IMR-90 (cell line): ENCODE results near the gene ZNF503. TPM values are rescaled to one million over a fixed set of nuclear protein-coding genes. Genes with fewer than 3 reads are reported as not detected.

Experiments
- ATAC-seq: fragments of 200-7000 bp; cut with Tn5 transposase; 2 replicates; pipeline ENCODE4 v1.9.1; 2020; ENCODE audit warnings: low read depth, mild to moderate bottlenecking, moderate library complexity
- BruUV-seq: library from RNA; stranded (reverse); fragments of 400-500 nt; replicated peaks from 2 replicates; lab custom pipeline; 2021; lab: Mats Ljungman, UMichigan
- CTCF ChIA-PET: fragments of 300-600 bp; formaldehyde crosslinking; extraction: SDS; loops from one replicate; lab custom pipeline; 2021; ENCODE audit warnings: antibody characterized with exemption; lab: Yijun Ruan, JAX
- POLR2A ChIA-PET: fragments of 300-600 bp; sonication (Branson Sonifier 250); formaldehyde crosslinking; loops from one replicate; lab custom pipeline; 2022; ENCODE audit warnings: antibody characterized with exemption; ENCODE audit not compliant: unreplicated experiment; lab: Charles Lee
- DNase-seq: peaks from one replicate; pipeline ENCODE4 v3.0.0; 2013
- H2AFZ ChIP-seq: replicated peaks from 2 replicates; pipeline ENCODE3; 2013; ENCODE audit warnings: low read length, mild to moderate bottlenecking; ENCODE audit not compliant: poor library complexity
- H2AK5ac ChIP-seq: 2 replicates; pipeline ENCODE4 v1.6.1; 2013; ENCODE audit warnings: low read depth, low read length, inconsistent platforms
- H2AK9ac ChIP-seq: replicated peaks from 2 replicates; pipeline ENCODE3; 2013; ENCODE audit warnings: mild to moderate bottlenecking, low read depth, low read length, moderate library complexity; ENCODE audit not compliant: poor library complexity
- H2BK120ac ChIP-seq: 2 replicates; pipeline ENCODE4 v1.6.1; 2013; ENCODE audit warnings: low read depth, low read length, inconsistent platforms
- H2BK15ac ChIP-seq: 3 replicates; pipeline ENCODE4 v1.6.1; 2013; ENCODE audit warnings: low read depth, low read length, inconsistent platforms
- H2BK20ac ChIP-seq: 2 replicates; pipeline ENCODE4 v1.6.1; 2013; ENCODE audit warnings: low read depth, mild to moderate bottlenecking, inconsistent platforms, low read length, moderate library complexity
- H2BK5ac ChIP-seq: 2 replicates; pipeline ENCODE4 v1.6.1; 2013; ENCODE audit warnings: mild to moderate bottlenecking, low read depth, low read length, inconsistent platforms; ENCODE audit not compliant: poor library complexity, severe bottlenecking
- H3K14ac ChIP-seq: replicated peaks from 2 replicates; pipeline ENCODE4 v1.6.1; 2013; ENCODE audit warnings: low read depth, low read length, inconsistent platforms
- H3K18ac ChIP-seq: 2 replicates; pipeline ENCODE4 v1.6.1; 2013; ENCODE audit warnings: low read depth, low read length, control low read depth
- H3K23ac ChIP-seq: 2 replicates; pipeline ENCODE4 v1.6.1; 2013; ENCODE audit warnings: low read depth, low read length, inconsistent platforms
- H3K27ac ChIP-seq: 2 replicates; pipeline ENCODE4 v1.5.1; 2013; ENCODE audit warnings: mild to moderate bottlenecking, control low read depth, low read length; ENCODE audit not compliant: insufficient read depth
- H3K27me3 ChIP-seq: 2 replicates; pipeline ENCODE4 v1.6.1; 2013; ENCODE audit warnings: low read length; ENCODE audit not compliant: control insufficient read depth, insufficient read depth
- H3K36me3 ChIP-seq: 2 replicates; pipeline ENCODE4 v1.6.1; 2013; ENCODE audit warnings: low read length, mixed read lengths; ENCODE audit not compliant: control insufficient read depth, insufficient read depth
- H3K4ac ChIP-seq: 2 replicates; pipeline ENCODE4 v1.6.1; 2013; ENCODE audit warnings: low read depth, low read length, inconsistent platforms
- H3K4me1 ChIP-seq: 2 replicates; pipeline ENCODE4 v1.6.1; 2013; ENCODE audit warnings: low read length, mixed read lengths; ENCODE audit not compliant: control insufficient read depth, insufficient read depth
- H3K4me2 ChIP-seq: 2 replicates; pipeline ENCODE4 v1.6.1; 2013; ENCODE audit warnings: low read depth, mild to moderate bottlenecking, control low read depth, low read length, moderate library complexity
- H3K4me3 ChIP-seq: 2 replicates; pipeline ENCODE4 v1.5.1; 2013; ENCODE audit warnings: low read depth, mild to moderate bottlenecking, control low read depth, low read length, moderate library complexity; ENCODE audit not compliant: insufficient read depth
- H3K56ac ChIP-seq: 2 replicates; pipeline ENCODE4 v1.6.1; 2013; ENCODE audit warnings: low read length, inconsistent platforms; ENCODE audit not compliant: insufficient read depth; ENCODE audit errors: extremely low read depth
- H3K79me1 ChIP-seq, 2 experiments: 2 replicates each; pipeline ENCODE4 v1.6.1; 2013; ENCODE audit warnings: low read length in 2 of 2, inconsistent platforms in 1 of 2, low read depth in 1 of 2
- H3K9ac ChIP-seq: 2 replicates; pipeline ENCODE4 v1.6.1; 2013; ENCODE audit warnings: low read depth, low read length, control low read depth
- H3K9me1 ChIP-seq: 2 replicates; pipeline ENCODE4 v1.6.1; 2013; ENCODE audit warnings: low read length, inconsistent platforms; ENCODE audit not compliant: insufficient read depth
- H3K9me3 ChIP-seq: 2 replicates; pipeline ENCODE4 v1.6.1; 2013; ENCODE audit warnings: low read length; ENCODE audit not compliant: control insufficient read depth, insufficient read depth
- H4K20me1 ChIP-seq: 2 replicates; pipeline ENCODE4 v1.6.1; 2013; ENCODE audit warnings: low read length, inconsistent platforms; ENCODE audit not compliant: insufficient read depth
- H4K5ac ChIP-seq: 2 replicates; pipeline ENCODE4 v1.6.1; 2013; ENCODE audit warnings: mild to moderate bottlenecking, low read depth, low read length, control low read depth
- H4K8ac ChIP-seq, 2 experiments: 2 replicates each; pipeline ENCODE4 v1.6.1; 2013; ENCODE audit warnings: low read depth in 2 of 2, low read length in 2 of 2, control low read depth in 1 of 2, inconsistent platforms in 1 of 2
- H4K91ac ChIP-seq: 2 replicates; pipeline ENCODE4 v1.6.1; 2013; ENCODE audit warnings: low read depth, low read length, inconsistent platforms; ENCODE audit not compliant: insufficient read depth
- BHLHE40 ChIP-seq: fragments of 150-350 bp; IDR thresholded peaks from 2 replicates; pipeline ENCODE4 v1.6.1; 2016; ENCODE audit warnings: mild to moderate bottlenecking, low read depth, low read length
- CEBPB ChIP-seq: IDR thresholded peaks from 2 replicates; pipeline ENCODE4 v1.6.1; 2012; ENCODE audit warnings: low read depth, low read length, improper control_type of control experiment
- CHD1 ChIP-seq: IDR thresholded peaks from 2 replicates; pipeline ENCODE4 v1.6.1; 2012; ENCODE audit warnings: low read depth, low read length, improper control_type of control experiment
- FOS ChIP-seq: fragments of 150-350 bp; IDR thresholded peaks from 2 replicates; pipeline ENCODE4 v1.6.1; 2016; ENCODE audit warnings: low read depth, low read length
- MAFK ChIP-seq: IDR thresholded peaks from 2 replicates; pipeline ENCODE4 v1.6.1; 2012; ENCODE audit warnings: low read depth, low read length, improper control_type of control experiment
- MAZ ChIP-seq: IDR thresholded peaks from 2 replicates; pipeline ENCODE4 v1.6.1; 2012; ENCODE audit warnings: low read depth, mild to moderate bottlenecking, low read length, improper control_type of control experiment, moderate library complexity, borderline replicate concordance
- MXI1 ChIP-seq: IDR thresholded peaks from 2 replicates; pipeline ENCODE4 v1.6.1; 2012; ENCODE audit warnings: low read depth, mild to moderate bottlenecking, low read length, moderate library complexity, borderline replicate concordance
- NFE2L2 ChIP-seq: fragments of 150-350 bp; IDR thresholded peaks from 2 replicates; pipeline ENCODE4 v1.6.1; 2016; ENCODE audit warnings: low read depth, mild to moderate bottlenecking, low read length
- POLR2A ChIP-seq: IDR thresholded peaks from 2 replicates; pipeline ENCODE4 v1.6.1; 2012; ENCODE audit warnings: mild to moderate bottlenecking, low read depth, low read length
- RAD21 ChIP-seq: IDR thresholded peaks from 2 replicates; pipeline ENCODE4 v1.6.1; 2012; ENCODE audit warnings: low read length, improper control_type of control experiment
- RCOR1 ChIP-seq: IDR thresholded peaks from 2 replicates; pipeline ENCODE4 v1.6.1; 2012; ENCODE audit warnings: mild to moderate bottlenecking, low read length, improper control_type of control experiment; ENCODE audit not compliant: insufficient replicate concordance
- RFX5 ChIP-seq: IDR thresholded peaks from 2 replicates; pipeline ENCODE4 v1.8.0; 2012; ENCODE audit warnings: low read depth, mild to moderate bottlenecking, low read length, moderate library complexity
- SMC3 ChIP-seq: fragments of 150-350 bp; IDR thresholded peaks from 2 replicates; pipeline ENCODE4 v1.6.1; 2016; ENCODE audit warnings: low read depth, mild to moderate bottlenecking, antibody characterized with exemption, low read length, moderate library complexity
- dilution Hi-C: fragments of 300-500 bp; cut with HindIII; formaldehyde crosslinking; loops from one replicate; pipeline ENCODE4 v1.14.3; 2018; ENCODE audit warnings: low sequenced_read_pairs; ENCODE audit not compliant: unreplicated experiment
- in situ Hi-C: fragments of 300-500 bp; cut with MboI; formaldehyde crosslinking; loops from 3 replicates; pipeline ENCODE4 v1.14.3; 2019; ENCODE audit warnings: low sequenced_read_pairs, inconsistent platforms, mixed read lengths
- intact Hi-C: fragments of 100-400 bp; cut with micrococcal nuclease; formaldehyde crosslinking; loops from 2 replicates; pipeline ENCODE4 v1.10.0; 2022
- polyA plus RNA-seq, 3 experiments: library from polyadenylated mRNA; depleted of rRNA; stranded (reverse); fragments of >200 nt; gene quantifications; 2 replicates each; pipeline ENCODE4 v1.2.3, GENCODE V29; 2012; ENCODE audit warnings: low replicate concordance in 1 of 3
- total RNA-seq: library from RNA; depleted of rRNA; stranded (reverse); fragments of >200 nt; gene quantifications from 2 replicates; pipeline ENCODE4 v1.2.3, GENCODE V29; 2012
- TF ChIP-seq, protein P1 (sequence below): conservative IDR thresholded peaks from 2 replicates; pipeline ENCODE4 v1.5.1; 2012; ENCODE audit warnings: mild to moderate bottlenecking, low read depth, low read length, improper control_type of control experiment
- TF ChIP-seq, protein P2 (sequence below): fragments of 150-350 bp; IDR thresholded peaks from 2 replicates; pipeline ENCODE4 v1.6.1; 2016; ENCODE audit warnings: low read depth, mild to moderate bottlenecking, low read length, moderate library complexity, borderline replicate concordance
- TF ChIP-seq, protein P3 (sequence below): fragments of 150-350 bp; IDR thresholded peaks from 2 replicates; pipeline ENCODE4 v1.6.1; 2017; ENCODE audit warnings: mild to moderate bottlenecking, antibody characterized with exemption, low read length, low read depth

The ZNF503 gene
- total and polyA plus RNA-seq, 2 of the 4 experiments (the other 2 are of a cell fraction), result 0.36 to 5.8 TPM

DNA sequence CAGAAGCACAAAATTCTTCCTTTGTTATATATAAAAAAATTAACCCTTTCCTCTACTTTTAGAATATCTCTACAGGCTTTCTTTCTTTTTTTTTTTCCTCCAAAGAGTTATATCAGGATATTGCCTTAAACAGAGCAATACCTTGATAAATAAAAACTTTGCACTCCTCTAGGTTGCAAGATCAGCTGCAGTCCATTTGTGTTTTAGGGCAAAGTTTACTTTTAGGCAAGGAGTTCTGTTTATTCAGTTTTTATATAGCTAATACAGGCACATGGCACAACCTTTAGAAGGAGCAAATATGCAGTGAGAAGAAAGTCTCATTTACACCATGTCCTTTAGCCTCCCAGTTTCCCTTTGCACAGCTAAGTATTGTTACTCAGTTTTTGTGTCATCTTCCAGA, 40.1 kb upstream of the ZNF503 start:
- Histone ChIP-seq H3K56ac (no peak overlapping the region), H3K4ac (no peak overlapping the region), H3K9me1 (no peaks in the 10 kb centered on the region), H3K9ac (no peak overlapping the region), H3K36me3 (no peaks in the 10 kb centered on the region), H2BK15ac (no peak overlapping the region), H3K79me1 (no peaks in the 10 kb centered on the region), H4K91ac (no peak overlapping the region), H3K27me3 (peaks cover 8% of the 10 kb centered on the region), H2AK9ac (no peak overlapping the region), H3K18ac (no peak overlapping the region), H3K14ac (no peak overlapping the region), H2BK5ac (no peak overlapping the region), H2AFZ (no peak overlapping the region), H2BK120ac (no peak overlapping the region), H3K4me2 (no peak overlapping the region), H2BK20ac (no peak overlapping the region), H4K20me1 (no peaks in the 10 kb centered on the region), H3K27ac (no peak overlapping the region), H2AK5ac (no peak overlapping the region), H4K8ac (no peak overlapping the region), H4K5ac (no peak overlapping the region), H3K4me3 (no peak overlapping the region), H3K4me1 (no peaks in the 10 kb centered on the region), H3K23ac (no peak overlapping the region), H3K9me3 (peaks cover 8% of the 10 kb centered on the region)
- intact Hi-C loops, result no loop called here
- TF ChIP-seq SMC3, result no peak
- TF ChIP-seq RAD21, result no peak
- TF ChIP-seq, protein P1, sequence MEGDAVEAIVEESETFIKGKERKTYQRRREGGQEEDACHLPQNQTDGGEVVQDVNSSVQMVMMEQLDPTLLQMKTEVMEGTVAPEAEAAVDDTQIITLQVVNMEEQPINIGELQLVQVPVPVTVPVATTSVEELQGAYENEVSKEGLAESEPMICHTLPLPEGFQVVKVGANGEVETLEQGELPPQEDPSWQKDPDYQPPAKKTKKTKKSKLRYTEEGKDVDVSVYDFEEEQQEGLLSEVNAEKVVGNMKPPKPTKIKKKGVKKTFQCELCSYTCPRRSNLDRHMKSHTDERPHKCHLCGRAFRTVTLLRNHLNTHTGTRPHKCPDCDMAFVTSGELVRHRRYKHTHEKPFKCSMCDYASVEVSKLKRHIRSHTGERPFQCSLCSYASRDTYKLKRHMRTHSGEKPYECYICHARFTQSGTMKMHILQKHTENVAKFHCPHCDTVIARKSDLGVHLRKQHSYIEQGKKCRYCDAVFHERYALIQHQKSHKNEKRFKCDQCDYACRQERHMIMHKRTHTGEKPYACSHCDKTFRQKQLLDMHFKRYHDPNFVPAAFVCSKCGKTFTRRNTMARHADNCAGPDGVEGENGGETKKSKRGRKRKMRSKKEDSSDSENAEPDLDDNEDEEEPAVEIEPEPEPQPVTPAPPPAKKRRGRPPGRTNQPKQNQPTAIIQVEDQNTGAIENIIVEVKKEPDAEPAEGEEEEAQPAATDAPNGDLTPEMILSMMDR, result no peak
- TF ChIP-seq BHLHE40, result no peak
- TF ChIP-seq, protein P2, sequence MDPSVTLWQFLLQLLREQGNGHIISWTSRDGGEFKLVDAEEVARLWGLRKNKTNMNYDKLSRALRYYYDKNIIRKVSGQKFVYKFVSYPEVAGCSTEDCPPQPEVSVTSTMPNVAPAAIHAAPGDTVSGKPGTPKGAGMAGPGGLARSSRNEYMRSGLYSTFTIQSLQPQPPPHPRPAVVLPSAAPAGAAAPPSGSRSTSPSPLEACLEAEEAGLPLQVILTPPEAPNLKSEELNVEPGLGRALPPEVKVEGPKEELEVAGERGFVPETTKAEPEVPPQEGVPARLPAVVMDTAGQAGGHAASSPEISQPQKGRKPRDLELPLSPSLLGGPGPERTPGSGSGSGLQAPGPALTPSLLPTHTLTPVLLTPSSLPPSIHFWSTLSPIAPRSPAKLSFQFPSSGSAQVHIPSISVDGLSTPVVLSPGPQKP, result no peak
- TF ChIP-seq RFX5, result no peak
- no peak for TF ChIP-seq CHD1
- TF ChIP-seq MAFK, result no peak
- TF ChIP-seq MAZ, result no peak
- TF ChIP-seq CEBPB, result no peak
- TF ChIP-seq, protein P3, sequence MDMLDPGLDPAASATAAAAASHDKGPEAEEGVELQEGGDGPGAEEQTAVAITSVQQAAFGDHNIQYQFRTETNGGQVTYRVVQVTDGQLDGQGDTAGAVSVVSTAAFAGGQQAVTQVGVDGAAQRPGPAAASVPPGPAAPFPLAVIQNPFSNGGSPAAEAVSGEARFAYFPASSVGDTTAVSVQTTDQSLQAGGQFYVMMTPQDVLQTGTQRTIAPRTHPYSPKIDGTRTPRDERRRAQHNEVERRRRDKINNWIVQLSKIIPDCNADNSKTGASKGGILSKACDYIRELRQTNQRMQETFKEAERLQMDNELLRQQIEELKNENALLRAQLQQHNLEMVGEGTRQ, result no peak
- no peak for TF ChIP-seq POLR2A
- TF ChIP-seq NFE2L2, result no peak
- no peak for TF ChIP-seq MXI1
- TF ChIP-seq FOS, result no peak
- no peak for TF ChIP-seq RCOR1
- in situ Hi-C loops, result no loop called here
- CTCF ChIA-PET, result no interaction called here
- DNase-seq (no peak), ATAC-seq (no peak)
- POLR2A ChIA-PET, result no interaction called here
- dilution Hi-C loops, result no loop called here
- no TSS peak for BruUV-seq
